GM12875 (cell line): ENCODE results near the gene PAX8.

ENCODE experiments used
- H3K4me3 ChIP-seq: one replicate; pipeline ENCODE4 v1.5.1; 2011; ENCODE audit warnings: low read depth, low read length, control low read depth
- CTCF ChIP-seq: IDR thresholded peaks from 2 replicates; pipeline ENCODE4 v1.5.1; 2011; ENCODE audit warnings: low read depth, mild to moderate bottlenecking, control low read depth, inconsistent platforms, low read length, moderate library complexity, borderline replicate concordance; ENCODE audit not compliant: insufficient read depth

PAX8 gene

GRCh38 chr2:113275556-113276215, 3.0 kb downstream of the PAX8 start:
- TF ChIP-seq CTCF, result no peak
- no peak overlapping the region for H3K4me3 ChIP-seq

GRCh38 chr2:113274432-113274831, 4.3 kb downstream of the PAX8 start:
- no peak overlapping the region for H3K4me3 ChIP-seq
- TF ChIP-seq CTCF, result no peak

DNA sequence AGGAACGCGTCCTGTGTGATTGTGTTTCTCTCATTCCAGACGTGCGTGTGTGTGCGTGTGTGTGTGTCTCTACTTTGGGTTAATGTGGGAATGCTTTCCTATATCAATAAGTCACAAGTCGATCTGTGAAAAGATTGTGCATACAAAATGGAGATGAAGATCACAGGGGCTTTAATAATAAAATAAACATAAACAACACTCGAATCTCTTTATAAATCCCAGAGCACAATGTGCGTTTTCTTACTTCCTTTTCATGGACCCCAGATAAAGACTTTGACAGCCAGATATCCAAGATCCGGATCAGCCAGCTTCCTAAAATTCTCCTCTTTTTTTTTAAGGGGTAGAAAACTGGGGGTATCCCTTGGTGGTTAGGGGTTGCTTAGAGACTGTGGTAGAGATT, 4.7 kb downstream of the PAX8 start:
- H3K4me3 ChIP-seq, result no peak overlapping the region
- no peak for TF ChIP-seq CTCF

DNA sequence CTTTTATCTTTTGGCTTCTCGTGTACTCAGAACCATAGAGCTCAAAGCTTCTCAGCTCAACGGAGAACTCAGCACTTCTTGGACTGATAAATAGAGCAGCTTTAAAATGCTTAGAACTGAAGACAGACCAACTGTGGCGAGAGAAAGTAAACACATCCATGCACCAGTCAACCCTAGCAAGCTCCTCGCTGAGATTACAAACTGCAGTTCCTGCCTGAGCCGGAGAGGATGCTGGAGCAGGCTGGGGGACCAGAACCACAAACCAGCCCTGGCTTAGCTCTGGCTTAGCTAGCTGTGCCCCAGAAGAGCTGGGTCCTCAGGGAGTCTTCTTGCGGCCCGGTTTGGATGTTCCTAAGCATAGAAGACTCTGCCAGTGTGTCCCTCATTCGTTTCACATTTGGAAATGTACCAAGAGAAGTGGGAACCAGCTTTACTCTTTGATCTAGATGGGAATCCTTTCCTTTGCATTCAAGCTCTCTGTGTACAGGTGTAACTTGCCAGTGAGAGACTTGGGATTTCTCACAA, 5.6 kb downstream of the PAX8 start:
- 0 out of 2 replicates have a peak, but pooled peaks have one; percentile 7 for TF ChIP-seq CTCF
- no peak overlapping the region for H3K4me3 ChIP-seq

- H3K4me3 ChIP-seq, result no peak overlapping the region
- TF ChIP-seq CTCF, result no peak
These were observed 6.2 kb downstream of the PAX8 start for GRCh38 chr2:113272477-113272876.

DNA sequence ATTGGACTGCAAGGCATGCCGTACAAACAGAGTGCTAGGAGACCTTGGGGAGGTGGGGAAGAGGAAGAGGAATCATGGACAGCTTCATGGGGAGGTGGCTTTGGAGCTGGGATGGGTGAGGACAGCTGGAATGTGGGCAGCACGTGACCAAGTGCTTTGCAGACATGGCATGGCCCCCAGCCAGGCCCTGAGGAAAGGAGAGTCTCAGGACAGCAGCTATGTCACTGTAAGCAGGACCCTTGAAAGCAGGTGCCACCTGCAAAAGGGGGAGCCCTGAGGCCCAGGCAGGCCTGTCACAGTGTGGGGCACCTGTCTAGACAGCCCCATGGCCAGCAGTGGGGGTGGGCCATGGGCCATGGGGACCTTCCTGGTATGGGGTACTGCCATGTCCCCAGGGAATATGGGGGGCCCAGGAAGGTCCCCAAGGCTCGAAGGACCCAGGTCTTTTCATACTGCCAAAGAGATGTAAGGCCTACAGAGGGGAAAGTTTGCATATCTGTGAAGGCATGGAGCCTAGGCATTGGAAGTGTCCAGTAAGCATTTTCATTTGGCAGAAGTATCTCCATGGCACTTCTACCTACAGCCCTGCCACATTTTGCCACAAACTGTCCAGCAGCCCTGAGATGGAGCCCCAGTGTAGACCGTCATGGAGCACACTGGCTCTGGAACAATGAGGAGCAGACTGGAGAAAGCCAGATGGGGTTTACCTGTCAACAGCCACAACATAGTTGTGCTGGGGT, 9.9 kb downstream of the PAX8 start:
- TF ChIP-seq CTCF, result no peak
- no peak overlapping the region for H3K4me3 ChIP-seq

DNA sequence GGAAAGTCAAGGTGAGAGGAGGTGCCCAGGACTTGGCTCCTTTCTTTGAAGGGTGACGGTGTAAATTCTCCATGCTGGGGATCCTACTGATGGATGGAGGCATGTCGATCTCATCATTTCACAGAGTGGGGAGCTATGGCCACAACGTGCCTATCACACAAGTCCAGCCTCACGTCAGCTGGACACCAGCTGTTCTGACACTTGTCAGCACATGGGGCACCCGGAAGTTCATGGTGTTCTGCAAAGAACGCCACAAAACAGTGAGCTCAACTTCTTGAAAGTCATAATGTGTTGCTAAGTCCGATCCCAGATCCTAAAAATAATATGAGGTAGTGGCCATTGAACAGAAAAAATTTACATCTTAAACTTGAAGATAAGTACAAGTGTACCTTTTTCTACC, 12.3 kb downstream of the PAX8 start:
- TF ChIP-seq CTCF, result no peak
- no peak overlapping the region for H3K4me3 ChIP-seq
